Measurements from ENCODE around the gene GAGE13.

- TF ChIP-seq CTCF (IDR thresholded peaks at IDR 0.05) (no peak), EP300 (IDR thresholded peaks at IDR 0.05) (no peak)
Measured at GRCh38 chrX:49290215-49290614, 41.2 kb upstream of the GAGE13 start.
